GM12875 (cell line): Measurements from ENCODE around the gene STAB2.

ENCODE experiments used
- H3K4me3 ChIP-seq: one replicate; pipeline ENCODE4 v1.5.1; 2011; ENCODE audit warnings: low read depth, low read length, control low read depth
- CTCF ChIP-seq: IDR thresholded peaks from 2 replicates; pipeline ENCODE4 v1.5.1; 2011; ENCODE audit warnings: low read depth, mild to moderate bottlenecking, control low read depth, inconsistent platforms, low read length, moderate library complexity, borderline replicate concordance; ENCODE audit not compliant: insufficient read depth

STAB2 gene

GRCh38 chr12:103599274-103599673 is 12.2 kb downstream of the STAB2 start:
- no peak for TF ChIP-seq CTCF
- H3K4me3 ChIP-seq = no peak overlapping the region

- no peak overlapping the region for H3K4me3 ChIP-seq
- no peak for TF ChIP-seq CTCF
Observed at GRCh38 chr12:103600967-103601728, 14.1 kb downstream of the STAB2 start.

- H3K4me3 ChIP-seq = no peak overlapping the region
- no peak for TF ChIP-seq CTCF
Observed at GRCh38 chr12:103620395-103620794, 33.3 kb downstream of the STAB2 start.

- no peak for TF ChIP-seq CTCF
- no peak overlapping the region for H3K4me3 ChIP-seq
Observed at GRCh38 chr12:103623716-103624115, 36.6 kb downstream of the STAB2 start.

- no peak for TF ChIP-seq CTCF
- no peak overlapping the region for H3K4me3 ChIP-seq
Observed at GRCh38 chr12:103626498-103626897, 39.4 kb downstream of the STAB2 start.

- TF ChIP-seq CTCF = no peak
- H3K4me3 ChIP-seq = no peak overlapping the region
Observed at GRCh38 chr12:103627189-103627855, 40.2 kb downstream of the STAB2 start.

- H3K4me3 ChIP-seq = no peak overlapping the region
- TF ChIP-seq CTCF = peak; percentile 100
Observed at GRCh38 chr12:103632554-103633216, 45.6 kb downstream of the STAB2 start.
